Osteoblast (primary cell): ENCODE data around the gene RPS21. TPM values are rescaled to one million over a fixed set of nuclear protein-coding genes. Genes with fewer than 3 reads are reported as not detected.

Experiments
- DNase-seq: peaks from one replicate; pipeline ENCODE4 v3.0.0; 2011; ENCODE audit warnings: low spot score, mixed read lengths; ENCODE audit not compliant: insufficient read length; ENCODE audit errors: missing footprints
- H2AFZ ChIP-seq: 2 replicates; pipeline ENCODE4 v1.6.0; 2011; ENCODE audit warnings: mild to moderate bottlenecking, low read length
- H3K27ac ChIP-seq: 2 replicates; pipeline ENCODE4 v1.5.1; 2011; ENCODE audit warnings: mild to moderate bottlenecking, low read depth, low read length, moderate library complexity
- H3K27me3 ChIP-seq: 2 replicates; pipeline ENCODE4 v1.6.0; 2012; ENCODE audit warnings: mild to moderate bottlenecking, control low read depth, inconsistent platforms, low read length, moderate library complexity; ENCODE audit not compliant: insufficient read depth
- H3K36me3 ChIP-seq: 2 replicates; pipeline ENCODE4 v1.5.1; 2011; ENCODE audit warnings: mild to moderate bottlenecking, low read length, control low read depth, moderate library complexity; ENCODE audit not compliant: insufficient read depth
- H3K4me1 ChIP-seq: 2 replicates; pipeline ENCODE4 v1.5.1; 2011; ENCODE audit warnings: mild to moderate bottlenecking, low read length, control low read depth, moderate library complexity; ENCODE audit not compliant: insufficient read depth
- H3K4me2 ChIP-seq: 2 replicates; pipeline ENCODE4 v1.6.0; 2011; ENCODE audit warnings: mild to moderate bottlenecking, low read length; ENCODE audit not compliant: insufficient read depth
- H3K4me3 ChIP-seq: fragments of 200-600 bp; sonication (generic); 3 replicates; pipeline ENCODE4 v1.5.1; 2012; ENCODE audit warnings: mild to moderate bottlenecking, low read length, inconsistent platforms; ENCODE audit not compliant: insufficient read depth
- H3K79me2 ChIP-seq: 2 replicates; pipeline ENCODE4 v1.6.0; 2012; ENCODE audit warnings: mild to moderate bottlenecking, low read length, control low read depth, inconsistent platforms; ENCODE audit not compliant: insufficient read depth
- H3K9me3 ChIP-seq: 2 replicates; pipeline ENCODE4 v1.5.1; 2011; ENCODE audit warnings: low read depth, low read length, control low read depth
- H4K20me1 ChIP-seq: 2 replicates; pipeline ENCODE4 v1.6.0; 2012; ENCODE audit warnings: mild to moderate bottlenecking, low read length, control low read depth; ENCODE audit not compliant: insufficient read depth
- total RNA-seq: library from RNA; depleted of rRNA; stranded (reverse); fragments of >200 nt; gene quantifications from 2 replicates; pipeline ENCODE4 v1.2.3, GENCODE V29; 2012
- TF ChIP-seq, protein P1 (sequence below): IDR thresholded peaks from 2 replicates; pipeline ENCODE4 v1.5.1; 2011; ENCODE audit warnings: mild to moderate bottlenecking, low read depth, low read length, moderate library complexity; ENCODE audit errors: extremely low read depth

RPS21 gene
- total RNA-seq, 1 donor: 460 TPM

DNA sequence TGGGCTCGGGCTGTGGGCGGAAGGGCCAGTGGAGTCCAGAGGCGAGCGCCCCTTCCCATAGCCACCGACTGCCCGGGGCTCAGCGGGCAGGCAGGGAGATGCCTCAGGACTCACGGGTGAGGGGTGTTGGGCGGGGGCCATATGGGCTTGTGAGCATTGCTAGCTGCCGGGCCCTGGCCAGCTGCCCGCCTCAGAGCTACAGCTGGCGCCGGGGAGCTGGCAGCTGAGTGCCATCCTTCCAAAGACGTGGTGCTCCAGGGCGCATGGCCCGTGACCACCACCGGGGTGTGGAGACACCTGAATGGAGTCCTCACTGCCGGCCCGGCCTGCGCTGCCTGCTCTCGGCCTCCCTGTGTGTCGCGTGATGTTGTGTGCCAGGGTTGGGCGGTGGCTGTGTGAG is 51.0 kb downstream of the RPS21 start:
- peaks cover 31% of the 10 kb centered on the region for H3K27me3 ChIP-seq
- H3K36me3 ChIP-seq: no peaks in the 10 kb centered on the region
- H3K9me3 ChIP-seq: no peaks in the 10 kb centered on the region
- H2AFZ ChIP-seq: no peak overlapping the region
- H3K4me2 ChIP-seq: no peak overlapping the region
- no peaks in the 10 kb centered on the region for H3K79me2 ChIP-seq
- no peaks in the 10 kb centered on the region for H4K20me1 ChIP-seq
- H3K27ac ChIP-seq: no peak overlapping the region
- no peak overlapping the region for H3K4me3 ChIP-seq
- DNase-seq: no peak
- no peaks in the 10 kb centered on the region for H3K4me1 ChIP-seq
- TF ChIP-seq, protein P1, sequence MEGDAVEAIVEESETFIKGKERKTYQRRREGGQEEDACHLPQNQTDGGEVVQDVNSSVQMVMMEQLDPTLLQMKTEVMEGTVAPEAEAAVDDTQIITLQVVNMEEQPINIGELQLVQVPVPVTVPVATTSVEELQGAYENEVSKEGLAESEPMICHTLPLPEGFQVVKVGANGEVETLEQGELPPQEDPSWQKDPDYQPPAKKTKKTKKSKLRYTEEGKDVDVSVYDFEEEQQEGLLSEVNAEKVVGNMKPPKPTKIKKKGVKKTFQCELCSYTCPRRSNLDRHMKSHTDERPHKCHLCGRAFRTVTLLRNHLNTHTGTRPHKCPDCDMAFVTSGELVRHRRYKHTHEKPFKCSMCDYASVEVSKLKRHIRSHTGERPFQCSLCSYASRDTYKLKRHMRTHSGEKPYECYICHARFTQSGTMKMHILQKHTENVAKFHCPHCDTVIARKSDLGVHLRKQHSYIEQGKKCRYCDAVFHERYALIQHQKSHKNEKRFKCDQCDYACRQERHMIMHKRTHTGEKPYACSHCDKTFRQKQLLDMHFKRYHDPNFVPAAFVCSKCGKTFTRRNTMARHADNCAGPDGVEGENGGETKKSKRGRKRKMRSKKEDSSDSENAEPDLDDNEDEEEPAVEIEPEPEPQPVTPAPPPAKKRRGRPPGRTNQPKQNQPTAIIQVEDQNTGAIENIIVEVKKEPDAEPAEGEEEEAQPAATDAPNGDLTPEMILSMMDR: no peak

Other genes starting within 250 kb of the RPS21 start
- 208 and 215 TPM in 2 replicates for gene PSMA7, start 243.7 kb upstream of the RPS21 start, total RNA-seq
- gene SS18L1, start 243.3 kb upstream of the RPS21 start, total RNA-seq: 12.7 TPM in 2 replicates
- gene MTG2, start 204.1 kb upstream of the RPS21 start, total RNA-seq: 22.1 and 25.0 TPM in 2 replicates
- not detected in 2 replicates for gene HRH3, start 166.8 kb upstream of the RPS21 start, total RNA-seq
- gene OSBPL2, start 148.6 kb upstream of the RPS21 start, total RNA-seq: 35.8 and 39.8 TPM in 2 replicates
- gene ADRM1, start 84.1 kb upstream of the RPS21 start, total RNA-seq: 93.1 and 103 TPM in 2 replicates
- gene LAMA5, start 19.8 kb upstream of the RPS21 start, total RNA-seq: 0.88 and 2.2 TPM in 2 replicates
- gene CABLES2, start 20.2 kb downstream of the RPS21 start, total RNA-seq: 1.8 TPM in 2 replicates
- gene RBBP8NL, start 40.4 kb downstream of the RPS21 start, total RNA-seq: not detected in 2 replicates
- not detected in 2 replicates for gene GATA5, start 88.9 kb downstream of the RPS21 start, total RNA-seq